HUES64 (cell line): ENCODE measurements around the gene UROC1.

ENCODE experiments used
- H3K27ac ChIP-seq: 2 replicates; pipeline ENCODE4 v1.7.0; 2013; ENCODE audit warnings: low read depth, low read length, inconsistent platforms
- H3K27me3 ChIP-seq: 2 replicates; pipeline ENCODE4 v1.6.1; 2013; ENCODE audit warnings: mild to moderate bottlenecking, low read length; ENCODE audit not compliant: insufficient read depth
- H3K36me3 ChIP-seq: 2 replicates; pipeline ENCODE4 v1.6.1; 2013; ENCODE audit warnings: mild to moderate bottlenecking, low read length; ENCODE audit not compliant: insufficient read depth
- H3K4me1 ChIP-seq: 2 replicates; pipeline ENCODE4 v1.6.1; 2013; ENCODE audit warnings: mild to moderate bottlenecking, low read length, moderate library complexity; ENCODE audit not compliant: insufficient read depth
- H3K4me3 ChIP-seq: 2 replicates; pipeline ENCODE4 v1.5.1; 2013; ENCODE audit warnings: mild to moderate bottlenecking, low read length, moderate library complexity
- H3K9ac ChIP-seq: 2 replicates; pipeline ENCODE4 v1.6.1; 2013; ENCODE audit warnings: mild to moderate bottlenecking, low read depth, low read length
- H3K9me3 ChIP-seq: 2 replicates; pipeline ENCODE4 v1.6.1; 2013; ENCODE audit warnings: low read depth, low read length; ENCODE audit not compliant: insufficient read depth
- WGBS: fragments of 150-250, 120-280 bp; methylation state at CpG from one replicate; pipeline ENCODE4 v1.1.7; 2013; ENCODE audit warnings: missing lambda C conversion rate; 5-methylcytosine and 5-hydroxymethylcytosine counted together

Gene UROC1

GRCh38 chr3:126450744-126451143, 66.8 kb downstream of the UROC1 start:
- WGBS, result 98% methylated on average over 3 of the region's 3 CpGs
- no peaks in the 10 kb centered on the region for H3K27me3 ChIP-seq
- H3K4me1 ChIP-seq, result peaks cover 5% of the 10 kb centered on the region
- no peak overlapping the region for H3K27ac ChIP-seq
- no peak overlapping the region for H3K9ac ChIP-seq
- H3K36me3 ChIP-seq, result peaks cover 56% of the 10 kb centered on the region
- no peak overlapping the region for H3K4me3 ChIP-seq
- no peaks in the 10 kb centered on the region for H3K9me3 ChIP-seq

- 82% methylated on average over 9 of the region's 9 CpGs for WGBS
- H3K4me1 ChIP-seq, result peaks cover 5% of the 10 kb centered on the region
- no peak overlapping the region for H3K27ac ChIP-seq
- H3K36me3 ChIP-seq, result peaks cover 52% of the 10 kb centered on the region
- no peak overlapping the region for H3K9ac ChIP-seq
- no peaks in the 10 kb centered on the region for H3K27me3 ChIP-seq
- no peak overlapping the region for H3K4me3 ChIP-seq
- no peaks in the 10 kb centered on the region for H3K9me3 ChIP-seq
Observed at GRCh38 chr3:126450219-126450618, 67.4 kb downstream of the UROC1 start.

- no peak overlapping the region for H3K4me3 ChIP-seq
- no peaks in the 10 kb centered on the region for H3K9me3 ChIP-seq
- no peaks in the 10 kb centered on the region for H3K27me3 ChIP-seq
- no peak overlapping the region for H3K27ac ChIP-seq
- WGBS, result 91% methylated on average over 11 of the region's 11 CpGs
- no peak overlapping the region for H3K9ac ChIP-seq
- H3K4me1 ChIP-seq, result peaks cover 5% of the 10 kb centered on the region
- H3K36me3 ChIP-seq, result peaks cover 46% of the 10 kb centered on the region
Observed at GRCh38 chr3:126449621-126450051, 67.9 kb downstream of the UROC1 start.

- Histone ChIP-seq H3K27ac (no peak overlapping the region), H3K9ac (no peak overlapping the region), H3K27me3 (no peaks in the 10 kb centered on the region), H3K4me3 (no peak overlapping the region), H3K36me3 (peaks cover 38% of the 10 kb centered on the region), H3K4me1 (peaks cover 5% of the 10 kb centered on the region), H3K9me3 (no peaks in the 10 kb centered on the region)
- 92% methylated on average over 8 of the region's 8 CpGs for WGBS
Observed at GRCh38 chr3:126448893-126449180, 68.7 kb downstream of the UROC1 start.

- Histone ChIP-seq H3K4me3 (no peak overlapping the region), H3K9me3 (no peaks in the 10 kb centered on the region), H3K36me3 (peaks cover 36% of the 10 kb centered on the region), H3K9ac (no peak overlapping the region), H3K27me3 (no peaks in the 10 kb centered on the region), H3K27ac (no peak overlapping the region), H3K4me1 (peaks cover 5% of the 10 kb centered on the region)
- WGBS, result 95% methylated on average over 16 of the region's 17 CpGs
Observed at GRCh38 chr3:126448136-126448892, 69.3 kb downstream of the UROC1 start.

- peaks cover 30% of the 10 kb centered on the region for H3K36me3 ChIP-seq
Observed at GRCh38 chr3:126447456-126448106, 70.0 kb downstream of the UROC1 start.

GRCh38 chr3:126446791-126447190, 70.8 kb downstream of the UROC1 start:
- Histone ChIP-seq H3K36me3 (peaks cover 22% of the 10 kb centered on the region), H3K27ac (no peak overlapping the region), H3K27me3 (no peaks in the 10 kb centered on the region), H3K9ac (no peak overlapping the region), H3K4me1 (peaks cover 5% of the 10 kb centered on the region), H3K4me3 (no peak overlapping the region), H3K9me3 (no peaks in the 10 kb centered on the region)
- WGBS, result 70% methylated on average over 2 of the region's 2 CpGs

More at GRCh38 chr3:126447456-126448106, 70.0 kb downstream of the UROC1 start:
- H3K27ac ChIP-seq, result no peak overlapping the region
- no peak overlapping the region for H3K4me3 ChIP-seq
- H3K9ac ChIP-seq, result no peak overlapping the region
- no peaks in the 10 kb centered on the region for H3K27me3 ChIP-seq
- WGBS, result 91% methylated on average over 12 of the region's 12 CpGs
- no peaks in the 10 kb centered on the region for H3K9me3 ChIP-seq
- H3K4me1 ChIP-seq, result peaks cover 5% of the 10 kb centered on the region

- WGBS, result 85% methylated on average over 8 of the region's 8 CpGs
- Histone ChIP-seq H3K27me3 (no peaks in the 10 kb centered on the region), H3K9ac (no peak overlapping the region), H3K4me1 (peaks cover 5% of the 10 kb centered on the region), H3K9me3 (no peaks in the 10 kb centered on the region), H3K36me3 (peaks cover 17% of the 10 kb centered on the region), H3K4me3 (no peak overlapping the region), H3K27ac (no peak overlapping the region)
Observed at GRCh38 chr3:126446301-126446700, 71.3 kb downstream of the UROC1 start.

- Histone ChIP-seq H3K27ac (no peak overlapping the region), H3K9ac (no peak overlapping the region), H3K9me3 (no peaks in the 10 kb centered on the region), H3K36me3 (0 out of 2 replicates have a peak, but pooled peaks cover 10% of the 10 kb centered on the region), H3K4me1 (peaks cover 5% of the 10 kb centered on the region), H3K27me3 (no peaks in the 10 kb centered on the region), H3K4me3 (no peak overlapping the region)
- 90% methylated on average over 5 of the region's 5 CpGs for WGBS
Observed at GRCh38 chr3:126445506-126445905, 72.1 kb downstream of the UROC1 start.

- 87% methylated on average over 3 of the region's 3 CpGs for WGBS
- H3K36me3 ChIP-seq, result peaks cover 8% of the 10 kb centered on the region; the same call in 1 of the 2 replicates
Observed at GRCh38 chr3:126442856-126443242, 74.7 kb downstream of the UROC1 start.

GRCh38 chr3:126442094-126442855, 75.3 kb downstream of the UROC1 start:
- Histone ChIP-seq H3K36me3 (peaks cover 11% of the 10 kb centered on the region), H3K27me3 (no peaks in the 10 kb centered on the region), H3K27ac (no peak overlapping the region), H3K4me3 (no peak overlapping the region), H3K9me3 (no peaks in the 10 kb centered on the region), H3K9ac (no peak overlapping the region), H3K4me1 (peaks cover 5% of the 10 kb centered on the region)
- WGBS, result 92% methylated on average over 13 of the region's 13 CpGs

More at GRCh38 chr3:126442856-126443242, 74.7 kb downstream of the UROC1 start:
- H3K4me3 ChIP-seq, result no peak overlapping the region
- H3K9me3 ChIP-seq, result no peaks in the 10 kb centered on the region
- H3K4me1 ChIP-seq, result peaks cover 5% of the 10 kb centered on the region
- no peak overlapping the region for H3K9ac ChIP-seq
- H3K27me3 ChIP-seq, result no peaks in the 10 kb centered on the region
- H3K27ac ChIP-seq, result no peak overlapping the region
